ENCODE data around the gene XYLT2.

The XYLT2 gene

DNA sequence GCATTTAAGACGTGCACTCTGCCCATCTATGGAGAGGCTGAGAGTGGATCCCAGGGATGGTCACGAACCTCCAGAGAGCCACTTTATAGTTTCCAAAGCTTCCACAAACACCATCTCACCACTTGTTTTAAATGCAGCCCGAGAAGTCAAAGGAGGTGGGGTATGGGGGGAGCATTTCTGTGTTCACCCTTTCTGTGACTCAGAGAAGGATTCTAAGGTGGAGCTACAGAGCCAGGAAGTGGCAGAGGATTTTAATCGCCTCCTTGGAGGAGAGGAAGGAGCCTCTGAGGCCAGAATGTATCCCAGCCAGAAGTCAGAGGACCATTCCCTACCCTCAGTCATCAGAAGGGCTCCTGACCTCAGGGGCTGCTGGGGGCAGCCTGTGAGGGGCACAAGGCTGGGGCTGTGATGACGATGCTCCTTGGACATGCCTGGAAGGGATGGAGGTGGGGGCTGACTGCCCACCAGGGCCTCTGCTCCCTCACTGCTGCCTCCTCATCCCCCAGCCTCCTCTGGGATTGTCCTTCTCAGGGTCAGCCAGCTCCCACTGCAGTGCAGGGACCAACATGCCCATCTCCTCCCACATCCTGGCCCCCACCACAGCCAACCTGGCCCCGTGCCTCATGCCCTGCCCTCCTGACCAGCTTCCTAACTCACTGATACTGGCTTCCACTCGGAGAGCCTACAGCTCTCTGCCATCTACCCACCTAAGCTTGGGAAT, 2.8 kb downstream of the XYLT2 start:
- TF ChIP-seq, protein P1, sequence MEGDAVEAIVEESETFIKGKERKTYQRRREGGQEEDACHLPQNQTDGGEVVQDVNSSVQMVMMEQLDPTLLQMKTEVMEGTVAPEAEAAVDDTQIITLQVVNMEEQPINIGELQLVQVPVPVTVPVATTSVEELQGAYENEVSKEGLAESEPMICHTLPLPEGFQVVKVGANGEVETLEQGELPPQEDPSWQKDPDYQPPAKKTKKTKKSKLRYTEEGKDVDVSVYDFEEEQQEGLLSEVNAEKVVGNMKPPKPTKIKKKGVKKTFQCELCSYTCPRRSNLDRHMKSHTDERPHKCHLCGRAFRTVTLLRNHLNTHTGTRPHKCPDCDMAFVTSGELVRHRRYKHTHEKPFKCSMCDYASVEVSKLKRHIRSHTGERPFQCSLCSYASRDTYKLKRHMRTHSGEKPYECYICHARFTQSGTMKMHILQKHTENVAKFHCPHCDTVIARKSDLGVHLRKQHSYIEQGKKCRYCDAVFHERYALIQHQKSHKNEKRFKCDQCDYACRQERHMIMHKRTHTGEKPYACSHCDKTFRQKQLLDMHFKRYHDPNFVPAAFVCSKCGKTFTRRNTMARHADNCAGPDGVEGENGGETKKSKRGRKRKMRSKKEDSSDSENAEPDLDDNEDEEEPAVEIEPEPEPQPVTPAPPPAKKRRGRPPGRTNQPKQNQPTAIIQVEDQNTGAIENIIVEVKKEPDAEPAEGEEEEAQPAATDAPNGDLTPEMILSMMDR (IDR thresholded peaks at IDR 0.05; ENCODE audit: extremely low read depth, insufficient read depth, missing control alignments): no peak
- in situ Hi-C loops (cut with MboI; ENCODE audit: low pct_unique_long_range_greater_than_20kb, low sequenced_read_pairs, unreplicated experiment): no loop called here
- DNase-seq (ENCODE audit: low spot score): no peak

DNA sequence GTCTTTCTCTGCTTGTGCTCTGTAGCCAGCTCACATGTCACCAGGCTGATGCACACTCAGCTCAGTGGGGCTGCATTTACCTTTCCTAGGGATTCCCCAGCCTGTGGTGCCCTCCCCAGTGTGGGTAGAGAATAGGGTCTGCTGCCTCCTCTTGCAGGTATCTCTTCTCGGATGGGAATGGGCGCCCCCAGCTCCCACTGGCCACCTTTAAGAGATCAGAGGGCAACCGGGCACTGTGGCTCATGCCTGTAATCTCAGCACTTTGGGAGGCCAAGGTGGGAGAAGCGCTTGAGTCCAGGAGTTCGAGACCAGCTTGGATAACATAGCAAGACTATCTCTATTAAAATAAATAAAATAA, 3.3 kb downstream of the XYLT2 start:
- TF ChIP-seq, protein P1 (IDR thresholded peaks at IDR 0.05; ENCODE audit: extremely low read depth, insufficient read depth, missing control alignments): no peak
- DNase-seq (ENCODE audit: low spot score): no peak
- in situ Hi-C loops (cut with MboI; ENCODE audit: low pct_unique_long_range_greater_than_20kb, low sequenced_read_pairs, unreplicated experiment): no loop called here

DNA sequence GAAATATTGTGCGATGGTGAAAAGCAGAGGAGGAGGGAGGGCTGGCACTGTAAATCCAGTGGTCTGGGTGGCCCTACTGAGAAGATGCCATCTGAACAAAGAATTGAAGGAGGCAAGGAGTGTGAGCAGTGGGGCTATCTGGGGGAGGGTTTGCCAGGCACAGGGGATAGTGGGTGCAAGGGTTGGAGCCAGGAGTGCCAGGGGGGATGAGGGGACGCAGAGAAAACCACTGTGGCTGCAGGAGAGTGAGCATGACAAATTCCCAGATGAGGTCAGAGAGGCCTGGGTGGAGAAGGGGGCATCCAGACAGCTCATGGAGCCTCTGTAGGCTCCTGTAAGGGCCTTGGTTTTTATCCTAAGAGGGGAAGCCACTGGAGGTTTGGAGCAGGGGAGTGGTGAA, 4.8 kb downstream of the XYLT2 start:
- peak; percentile 17 for DNase-seq (ENCODE audit: low spot score)
- in situ Hi-C loops (cut with MboI; ENCODE audit: low pct_unique_long_range_greater_than_20kb, low sequenced_read_pairs, unreplicated experiment): no loop called here
- TF ChIP-seq, protein P1 (IDR thresholded peaks at IDR 0.05; ENCODE audit: extremely low read depth, insufficient read depth, missing control alignments): no peak

DNA sequence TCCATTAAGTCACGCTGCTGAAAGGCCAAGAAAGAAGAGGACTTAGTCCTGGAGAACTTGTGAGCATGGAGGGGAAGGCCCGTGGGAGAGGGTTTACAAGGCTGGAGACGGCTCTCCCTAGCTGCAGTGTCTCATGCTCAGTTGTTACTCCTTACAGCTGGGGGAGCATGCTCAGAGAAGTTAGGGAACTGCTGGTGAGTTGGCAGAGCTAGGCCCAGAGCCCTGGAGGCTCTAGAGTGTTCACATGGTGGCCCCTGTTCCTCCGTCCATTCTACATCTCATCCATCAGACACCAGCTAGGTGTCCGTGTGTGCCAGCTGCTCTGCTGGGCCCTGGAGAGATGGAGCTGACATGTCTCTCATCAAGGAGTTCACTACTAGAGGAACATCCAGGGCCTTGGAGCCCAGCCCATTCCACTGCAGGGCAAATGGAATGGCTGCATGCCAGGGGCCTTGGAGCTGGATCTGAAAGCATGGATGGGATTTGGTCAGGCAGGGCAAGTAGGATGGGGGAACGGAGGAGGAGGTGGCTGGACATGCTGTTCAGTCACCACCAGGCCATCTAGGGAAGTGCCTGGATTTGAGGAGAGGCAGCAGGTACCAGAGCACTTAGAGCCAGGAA, 6.3 kb downstream of the XYLT2 start:
- in situ Hi-C loops (cut with MboI; ENCODE audit: low pct_unique_long_range_greater_than_20kb, low sequenced_read_pairs, unreplicated experiment): no loop called here
- TF ChIP-seq, protein P1 (IDR thresholded peaks at IDR 0.05; ENCODE audit: extremely low read depth, insufficient read depth, missing control alignments): no peak
- peak; percentile 16 for DNase-seq (ENCODE audit: low spot score)

DNA sequence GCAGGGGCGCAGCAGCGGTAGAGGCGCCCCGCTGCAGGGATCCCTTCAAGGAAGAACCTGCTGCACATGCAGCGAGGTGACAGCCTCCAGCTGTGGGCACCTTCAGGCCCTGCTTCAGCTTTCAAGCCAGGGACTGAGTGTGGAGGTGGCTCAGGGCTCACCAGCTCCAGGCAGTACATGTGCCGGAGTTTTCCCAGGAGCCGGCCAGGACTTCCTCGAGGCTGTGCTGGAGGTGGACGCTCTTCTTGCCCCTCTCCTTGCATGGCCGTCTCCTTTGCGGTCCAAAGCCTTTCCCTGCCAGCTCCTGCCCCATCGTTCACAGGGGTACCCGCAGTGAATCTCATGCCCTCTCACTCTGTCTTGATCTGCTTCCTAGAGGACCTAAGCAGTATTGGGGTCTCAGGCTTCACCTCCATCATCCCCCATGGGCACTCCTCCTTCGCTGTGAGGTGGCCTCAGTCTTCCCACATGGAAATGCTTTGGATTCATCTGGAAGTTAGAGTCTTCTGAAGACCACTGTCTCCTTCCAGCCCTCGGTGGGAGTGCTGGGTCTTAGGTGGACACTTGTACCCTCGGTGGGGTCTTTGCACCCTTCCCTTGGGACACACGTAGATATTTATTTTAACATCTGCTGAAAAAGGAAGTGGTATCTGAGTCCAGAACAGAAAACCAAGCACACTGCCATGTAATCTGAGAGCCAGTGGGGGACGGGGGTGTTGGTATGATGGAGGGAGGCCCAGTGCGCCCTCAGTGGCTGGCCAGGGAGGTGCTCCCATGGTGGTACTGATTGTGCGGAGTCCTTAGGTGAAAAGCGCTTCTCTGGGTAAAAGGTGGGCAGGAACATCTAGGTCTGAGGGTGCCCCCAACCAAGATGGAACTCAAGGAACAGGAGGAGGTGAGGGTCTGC, 7.0 kb downstream of the XYLT2 start:
- DNase-seq (ENCODE audit: low spot score): peak; percentile 21
- TF ChIP-seq, protein P1 (IDR thresholded peaks at IDR 0.05; ENCODE audit: extremely low read depth, insufficient read depth, missing control alignments): no peak
- in situ Hi-C loops (cut with MboI; ENCODE audit: low pct_unique_long_range_greater_than_20kb, low sequenced_read_pairs, unreplicated experiment): no loop called here

DNA sequence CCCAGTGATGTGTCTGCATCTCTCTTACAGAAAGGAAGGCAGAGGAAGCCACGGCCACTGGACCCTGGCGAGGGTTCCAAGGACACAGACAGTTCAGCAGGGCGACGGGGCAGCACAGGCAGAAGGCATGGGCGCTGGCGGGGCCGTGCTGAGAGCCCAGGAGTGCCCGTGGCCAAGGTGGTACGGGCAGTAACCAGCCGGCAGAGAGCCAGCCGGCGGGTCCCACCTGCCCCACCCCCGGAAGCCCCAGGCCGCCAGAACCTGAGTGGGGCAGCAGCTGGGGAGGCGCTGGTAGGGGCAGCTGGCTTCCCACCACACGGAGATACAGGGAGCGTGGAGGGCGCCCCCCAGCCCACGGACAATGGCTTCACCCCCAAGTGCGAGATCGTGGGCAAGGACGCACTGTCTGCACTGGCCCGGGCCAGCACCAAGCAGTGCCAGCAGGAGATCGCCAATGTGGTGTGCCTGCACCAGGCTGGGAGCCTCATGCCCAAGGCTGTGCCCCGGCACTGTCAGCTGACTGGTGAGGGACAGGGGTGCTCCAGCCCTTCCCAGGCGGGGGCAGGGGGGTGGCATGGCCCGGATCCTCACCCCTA, 7.8 kb downstream of the XYLT2 start:
- no peak for DNase-seq (ENCODE audit: low spot score)
- TF ChIP-seq, protein P1 (IDR thresholded peaks at IDR 0.05; ENCODE audit: extremely low read depth, insufficient read depth, missing control alignments): no peak
- in situ Hi-C loops (cut with MboI; ENCODE audit: low pct_unique_long_range_greater_than_20kb, low sequenced_read_pairs, unreplicated experiment): no loop called here
